ENCODE data around the gene PPP1R37. TPM values are rescaled to one million over a fixed set of nuclear protein-coding genes. Genes with fewer than 3 reads are reported as not detected.

PPP1R37 gene
- polyA plus RNA-seq, 4 donors: 23.8 to 35.3 (median 26.0) TPM

- DNase-seq (ENCODE audit: low read depth in 4 of 4, low spot score in 3 of 4): no peak
These were observed 91.1 kb downstream of the PPP1R37 start for GRCh38 chr19:45184115-45184514.

GRCh38 chr19:45186509-45187334 is 93.7 kb downstream of the PPP1R37 start:
- DNase-seq (ENCODE audit: low read depth in 4 of 4, low spot score in 3 of 4): no peak

- no peak for DNase-seq (ENCODE audit: low read depth in 4 of 4, low spot score in 3 of 4)
These were observed 94.6 kb downstream of the PPP1R37 start for GRCh38 chr19:45187421-45188100.

GRCh38 chr19:45189971-45190370 is 97.0 kb downstream of the PPP1R37 start:
- no peak for DNase-seq (ENCODE audit: low read depth in 4 of 4, low spot score in 3 of 4)

- no peak for DNase-seq (ENCODE audit: low read depth in 4 of 4, low spot score in 3 of 4)
These were observed 98.4 kb downstream of the PPP1R37 start for GRCh38 chr19:45191375-45191774.

- DNase-seq (ENCODE audit: low read depth in 4 of 4, low spot score in 3 of 4): no peak
These were observed 102.8 kb downstream of the PPP1R37 start for GRCh38 chr19:45195764-45196163.

Other genes with a start within 250 kb of the PPP1R37 start
- 100 to 1,000 TPM; 149 to 180 (median 159) TPM for gene NECTIN2, start 246.9 kb upstream of the PPP1R37 start, polyA plus RNA-seq (ENCODE audit: insufficient read length in 4 of 4)
- gene TOMM40, start 201.9 kb upstream of the PPP1R37 start, polyA plus RNA-seq (ENCODE audit: insufficient read length in 4 of 4): 10 to 100 TPM; 44.7 to 54.6 (median 47.6) TPM
- 100 to 1,000 TPM; 261 to 604 (median 299) TPM for gene APOE, start 187.4 kb upstream of the PPP1R37 start, polyA plus RNA-seq (ENCODE audit: insufficient read length in 4 of 4)
- gene APOC1, start 178.6 kb upstream of the PPP1R37 start, polyA plus RNA-seq (ENCODE audit: insufficient read length in 4 of 4): 10 to 100 TPM; 10.5 to 12.5 (median 11.2) TPM
- gene APOC4, start 150.9 kb upstream of the PPP1R37 start, polyA plus RNA-seq (ENCODE audit: insufficient read length in 4 of 4): not detected
- 10 to 100 TPM in 2 of 4 donors, 1 to 10 TPM in 2; 6.2 to 14.9 (median 9.6) TPM for gene APOC2, start 147.1 kb upstream of the PPP1R37 start, polyA plus RNA-seq (ENCODE audit: insufficient read length in 4 of 4)
- gene CLPTM1, start 137.8 kb upstream of the PPP1R37 start, polyA plus RNA-seq (ENCODE audit: insufficient read length in 4 of 4): 100 to 1,000 TPM; 107 to 127 (median 121) TPM
- gene RELB, start 91.7 kb upstream of the PPP1R37 start, polyA plus RNA-seq (ENCODE audit: insufficient read length in 4 of 4): 1 to 10 TPM; 5.2 to 7.7 (median 5.9) TPM
- gene CLASRP, start 54.1 kb upstream of the PPP1R37 start, polyA plus RNA-seq (ENCODE audit: insufficient read length in 4 of 4): 10 to 100 TPM; 55.8 to 63.3 (median 59.1) TPM
- 1 to 10 TPM in 1 of 4 donors, under 1 TPM in 3; 0.78 to 1.5 (median 0.95) TPM for gene ZNF296, start 16.7 kb upstream of the PPP1R37 start, polyA plus RNA-seq (ENCODE audit: insufficient read length in 4 of 4)
- 10 to 100 TPM; 19.0 to 26.7 (median 21.8) TPM for gene GEMIN7, start 13.9 kb upstream of the PPP1R37 start, polyA plus RNA-seq (ENCODE audit: insufficient read length in 4 of 4)
- gene NKPD1, start 67.8 kb downstream of the PPP1R37 start, polyA plus RNA-seq (ENCODE audit: insufficient read length in 4 of 4): under 1 TPM; 0.10 to 0.25 (median 0.11) TPM
- 10 to 100 TPM; 32.1 to 60.7 (median 35.3) TPM for gene TRAPPC6A, start 85.1 kb downstream of the PPP1R37 start, polyA plus RNA-seq (ENCODE audit: insufficient read length in 4 of 4)
- 10 to 100 TPM; 10.5 to 13.9 (median 11.2) TPM for gene BLOC1S3, start 85.6 kb downstream of the PPP1R37 start, polyA plus RNA-seq (ENCODE audit: insufficient read length in 4 of 4)
- 10 to 100 TPM in 1 of 4 donors, 1 to 10 TPM in 3; 8.2 to 12.6 (median 8.9) TPM for gene EXOC3L2, start 152.2 kb downstream of the PPP1R37 start, polyA plus RNA-seq (ENCODE audit: insufficient read length in 4 of 4)
- gene MARK4, start 158.1 kb downstream of the PPP1R37 start, polyA plus RNA-seq (ENCODE audit: insufficient read length in 4 of 4): 10 to 100 TPM; 35.9 to 42.3 (median 40.7) TPM
- gene CKM, start 229.7 kb downstream of the PPP1R37 start, polyA plus RNA-seq (ENCODE audit: insufficient read length in 4 of 4): under 1 TPM; 0.33 to 0.84 (median 0.56) TPM
- 1 to 10 TPM in 2 of 4 donors, under 1 TPM in 2; 0.76 to 3.0 (median 1.1) TPM for gene KLC3, start 247.6 kb downstream of the PPP1R37 start, polyA plus RNA-seq (ENCODE audit: insufficient read length in 4 of 4)